Thymus (tissue), 11 donors: ENCODE data around the gene AHR. TPM values are rescaled to one million over a fixed set of nuclear protein-coding genes. Genes with fewer than 3 reads are reported as not detected.
"Not testable (repeated sequence)": the region's sequence is repeated elsewhere in the genome, so short reads cannot be mapped to it uniquely, and the experiment has no call there.

Source experiments
- DNase-seq, 9 donors: peaks; one replicate each; pipeline ENCODE4 v3.0.0-alpha.2; 2013; ENCODE audit warnings: low spot score in 9 of 9, low read depth in 6 of 9, missing footprints in 1 of 9
- H3K27ac ChIP-seq, 2 donors: one replicate each; pipeline ENCODE4 v1.5.1; 2013; ENCODE audit warnings: control low read depth in 1 of 2, low read depth in 1 of 2, low read length in 1 of 2, mild to moderate bottlenecking in 1 of 2, moderate library complexity in 1 of 2
- H3K27me3 ChIP-seq, 2 donors: one replicate each; pipeline ENCODE4 v1.5.1; 2013; ENCODE audit warnings: low read length in 1 of 2; ENCODE audit not compliant: control insufficient read depth in 2 of 2, insufficient read depth in 1 of 2
- H3K36me3 ChIP-seq, 2 donors: one replicate each; pipeline ENCODE4 v1.5.1; 2013; ENCODE audit warnings: low read length in 1 of 2, mild to moderate bottlenecking in 1 of 2, moderate library complexity in 1 of 2; ENCODE audit not compliant: control insufficient read depth in 2 of 2, insufficient read depth in 2 of 2
- H3K4me1 ChIP-seq, 2 donors: one replicate each; pipeline ENCODE4 v1.5.1; 2013; ENCODE audit warnings: low read length in 2 of 2; ENCODE audit not compliant: control insufficient read depth in 2 of 2, insufficient read depth in 2 of 2
- H3K4me3 ChIP-seq, 2 donors: one replicate each; pipeline ENCODE4 v1.5.1; 2013; ENCODE audit warnings: low read length in 2 of 2, control low read depth in 1 of 2, mild to moderate bottlenecking in 1 of 2
- H3K9me3 ChIP-seq, 2 donors: one replicate each; pipeline ENCODE4 v1.5.1; 2013; ENCODE audit warnings: low read length in 1 of 2, mild to moderate bottlenecking in 1 of 2; ENCODE audit not compliant: control insufficient read depth in 2 of 2, insufficient read depth in 1 of 2
- WGBS: extraction: QIAGEN DNeasy Blood & Tissue Kit; methylation state at CpG from one replicate; pipeline ENCODE4 v1.1.7; 2013; 5-methylcytosine and 5-hydroxymethylcytosine counted together
- polyA plus RNA-seq: library from polyadenylated mRNA; stranded (reverse); fragments of 200-250 nt; gene quantifications from one replicate; pipeline ENCODE4 v1.2.3, GENCODE V29; 2013
- total RNA-seq: library from RNA; stranded (reverse); fragments of 120-200 nt; gene quantifications from one replicate; pipeline ENCODE4 v1.2.4, GENCODE V29; 2013
- donor health status: healthy.

Gene AHR
- total and polyA plus RNA-seq, 2 donors, result 16.8 to 41.7 TPM

- no peak overlapping the region for H3K27ac ChIP-seq
- no peaks in the 10 kb centered on the region for H3K9me3 ChIP-seq
- no peaks in the 10 kb centered on the region for H3K27me3 ChIP-seq
- H3K4me1 ChIP-seq, result peaks cover 0 to 3% of the 10 kb centered on the region in 2 donors
- 97% methylated on average over 4 of the region's 4 CpGs for WGBS
- no peak overlapping the region for H3K4me3 ChIP-seq
- no peaks in the 10 kb centered on the region for H3K36me3 ChIP-seq
- DNase-seq, result no peak
These were observed 75.7 kb downstream of the AHR start for GRCh38 chr7:17374157-17374556.

- no peak overlapping the region for H3K4me3 ChIP-seq
- H3K9me3 ChIP-seq, result no peaks in the 10 kb centered on the region
- peaks cover 0 to 3% of the 10 kb centered on the region in 2 donors for H3K4me1 ChIP-seq
- DNase-seq, result no peak
- no peak overlapping the region for H3K27ac ChIP-seq
- no peaks in the 10 kb centered on the region for H3K27me3 ChIP-seq
- WGBS, result 95% methylated on average over 5 of the region's 5 CpGs
- no peaks in the 10 kb centered on the region for H3K36me3 ChIP-seq
These were observed 76.2 kb downstream of the AHR start for GRCh38 chr7:17374654-17375053.

GRCh38 chr7:17376595-17376994, 78.1 kb downstream of the AHR start:
- Histone ChIP-seq H3K4me1 (no peaks in the 10 kb centered on the region), H3K27me3 (no peaks in the 10 kb centered on the region), H3K36me3 (no peaks in the 10 kb centered on the region), H3K9me3 (no peaks in the 10 kb centered on the region), H3K4me3 (no peak overlapping the region), H3K27ac (no peak overlapping the region)
- WGBS, result 93% methylated on average over 1 of the region's 1 CpG
- no peak for DNase-seq

- Histone ChIP-seq H3K4me3 (no peak overlapping the region), H3K9me3 (no peaks in the 10 kb centered on the region), H3K27me3 (no peaks in the 10 kb centered on the region), H3K4me1 (no peaks in the 10 kb centered on the region), H3K36me3 (no peaks in the 10 kb centered on the region), H3K27ac (no peak overlapping the region)
- no peak for DNase-seq
- 98% methylated on average over 4 of the region's 4 CpGs for WGBS
These were observed 82.5 kb downstream of the AHR start for GRCh38 chr7:17380736-17381662.

GRCh38 chr7:17382408-17383354, 84.2 kb downstream of the AHR start:
- not testable (repeated sequence) for H3K27me3 ChIP-seq, H3K36me3 ChIP-seq, H3K4me1 ChIP-seq, DNase-seq, H3K27ac ChIP-seq, H3K4me3 ChIP-seq, H3K9me3 ChIP-seq
- WGBS, result 96% methylated on average over 8 of the region's 8 CpGs

GRCh38 chr7:17384400-17384799, 85.9 kb downstream of the AHR start:
- Histone ChIP-seq H3K27ac (no peak overlapping the region), H3K4me3 (no peak overlapping the region), H3K9me3 (no peaks in the 10 kb centered on the region), H3K36me3 (no peaks in the 10 kb centered on the region), H3K27me3 (no peaks in the 10 kb centered on the region), H3K4me1 (no peaks in the 10 kb centered on the region)
- 93% methylated on average over 1 of the region's 1 CpG for WGBS
- no peak for DNase-seq

GRCh38 chr7:17385612-17386011, 87.2 kb downstream of the AHR start:
- no peaks in the 10 kb centered on the region for H3K36me3 ChIP-seq
- no peak overlapping the region for H3K27ac ChIP-seq
- no peaks in the 10 kb centered on the region for H3K27me3 ChIP-seq
- no peak overlapping the region for H3K4me3 ChIP-seq
- H3K9me3 ChIP-seq, result no peaks in the 10 kb centered on the region
- H3K4me1 ChIP-seq, result no peaks in the 10 kb centered on the region
- no peak for DNase-seq

- no peak for DNase-seq
- H3K27me3 ChIP-seq, result no peaks in the 10 kb centered on the region
- peaks cover 0 to 7% of the 10 kb centered on the region in 2 donors for H3K9me3 ChIP-seq
- H3K27ac ChIP-seq, result no peak overlapping the region
- no peaks in the 10 kb centered on the region for H3K36me3 ChIP-seq
- 91% methylated on average over 4 of the region's 4 CpGs for WGBS
- no peaks in the 10 kb centered on the region for H3K4me1 ChIP-seq
- H3K4me3 ChIP-seq, result no peak overlapping the region
These were observed 91.9 kb downstream of the AHR start for GRCh38 chr7:17390392-17390791.

- H3K9me3 ChIP-seq, result peaks cover 0 to 7% of the 10 kb centered on the region in 2 donors
- H3K4me1 ChIP-seq, result no peaks in the 10 kb centered on the region
- H3K27ac ChIP-seq, result no peak overlapping the region
- no peaks in the 10 kb centered on the region for H3K27me3 ChIP-seq
- no peak for DNase-seq
- no peak overlapping the region for H3K4me3 ChIP-seq
- 93% methylated on average over 2 of the region's 2 CpGs for WGBS
- H3K36me3 ChIP-seq, result no peaks in the 10 kb centered on the region
These were observed 92.9 kb downstream of the AHR start for GRCh38 chr7:17391366-17391765.
